ENCODE data around the gene UROC1. TPM values are rescaled to one million over a fixed set of nuclear protein-coding genes. Genes with fewer than 3 reads are reported as not detected.

UROC1 gene
- total RNA-seq, 1 experiment from 2014 or later, result not detected

DNA sequence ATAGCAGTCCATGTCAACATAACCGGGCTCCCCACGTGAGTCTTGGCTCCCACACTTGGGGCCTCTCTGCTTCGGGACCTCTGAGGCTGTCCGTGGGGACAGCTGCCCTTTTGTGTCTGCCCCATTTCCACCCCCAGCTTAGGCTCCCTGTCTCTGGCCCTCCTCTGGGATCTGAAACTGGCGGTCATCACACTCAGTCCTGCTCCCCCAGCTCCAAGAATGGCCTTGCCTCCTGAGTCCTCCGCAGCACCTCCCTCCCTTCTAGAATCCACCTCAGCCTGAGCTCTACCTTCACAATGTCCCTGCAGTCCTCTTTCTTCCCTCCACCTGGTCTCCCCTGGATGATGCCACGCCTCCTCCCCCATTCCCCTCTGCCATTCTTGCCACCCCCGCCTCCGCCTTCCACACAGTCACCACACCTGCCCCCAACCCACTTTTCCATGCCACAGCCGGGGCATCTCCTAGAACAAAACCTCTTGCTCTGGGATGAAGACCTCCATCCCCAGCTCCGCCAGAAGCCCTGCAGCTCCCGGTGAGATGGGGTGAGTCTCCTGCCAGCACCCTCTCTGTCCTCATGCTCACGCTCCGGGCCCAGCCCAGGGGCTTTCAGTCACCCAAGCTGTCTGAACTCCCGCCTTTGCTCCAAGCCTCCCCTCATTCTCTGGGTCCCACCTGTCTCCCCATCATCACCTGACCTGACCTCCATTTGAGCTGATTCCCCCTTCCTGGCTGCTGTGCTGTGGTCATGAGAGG lies 34.9 kb downstream of the UROC1 start:
- Histone ChIP-seq H3K23me2 (ENCODE audit: insufficient read length, low read depth, low read length, poor library complexity, severe bottlenecking) (no peaks in the 10 kb centered on the region), H3T11ph (ENCODE audit: low read length) (no peak overlapping the region), H4K91ac (ENCODE audit: insufficient read length, low read depth, low read length) (no peak overlapping the region), H2AFZ (ENCODE audit: low read length) (no peak overlapping the region), H3K4ac (ENCODE audit: low read depth, low read length) (no peak overlapping the region), H2BK15ac (ENCODE audit: low read depth, low read length) (no peak overlapping the region), H2AK5ac (ENCODE audit: insufficient read length, low read length) (no peak overlapping the region), H3K4me2 (ENCODE audit: insufficient read depth, insufficient read length, low read length) (no peak overlapping the region), H3K56ac (ENCODE audit: insufficient read length, low read depth, low read length) (no peak overlapping the region), H3K9me3 (ENCODE audit: control insufficient read depth, low read depth, low read length) (no peaks in the 10 kb centered on the region), H3K4me1 (ENCODE audit: insufficient read depth, low read length) (peaks cover 8% of the 10 kb centered on the region; the same call in 1 of the 2 replicates), H2BK120ac (ENCODE audit: low read depth, low read length, poor library complexity, severe bottlenecking) (no peak overlapping the region), H3K79me2 (ENCODE audit: insufficient read depth, low read length) (no peaks in the 10 kb centered on the region), H4K20me1 (ENCODE audit: control insufficient read depth, insufficient read depth, insufficient read length) (no peaks in the 10 kb centered on the region), H3K27me3 (ENCODE audit: insufficient read depth, low read length) (no peaks in the 10 kb centered on the region), H4K5ac (ENCODE audit: insufficient read length, low read depth, low read length) (no peak overlapping the region), H2BK20ac (ENCODE audit: low read depth, low read length, poor library complexity, severe bottlenecking) (no peak overlapping the region), H3K23ac (ENCODE audit: insufficient read length, low read depth, low read length) (no peak overlapping the region), H3K79me1 (ENCODE audit: insufficient read depth, low read depth, low read length, poor library complexity, severe bottlenecking) (no peaks in the 10 kb centered on the region), H3K27ac (ENCODE audit: insufficient read length, low read depth, low read length) (no peak overlapping the region), H3K9ac (ENCODE audit: extremely low read depth, insufficient read length, low read length) (no peak overlapping the region), H3K14ac (ENCODE audit: insufficient read depth, low read length) (no peak overlapping the region), H4K8ac (replicated peaks; ENCODE audit: insufficient read length, low read depth, low read length) (no peak overlapping the region), H3K18ac (ENCODE audit: insufficient read length, low read depth, low read length) (no peak overlapping the region), H2BK5ac (ENCODE audit: insufficient read length, low read length) (no peak overlapping the region), H2BK12ac (ENCODE audit: insufficient read length, low read depth, low read length) (no peak overlapping the region)
- 0 out of 5 replicates have a peak overlapping the region, but pooled peaks of 1 of the 2 experiments have one; percentile 32 for H3K4me3 Mint-ChIP-seq
- H3K27me3 Mint-ChIP-seq (ENCODE audit: low read depth), result peaks cover 5% of the 10 kb centered on the region
- H3K27ac Mint-ChIP-seq, result peak overlapping the region in 1 of 3 experiments; percentile 22; a peak in 2 of 7 replicates
- TF ChIP-seq, protein P1, sequence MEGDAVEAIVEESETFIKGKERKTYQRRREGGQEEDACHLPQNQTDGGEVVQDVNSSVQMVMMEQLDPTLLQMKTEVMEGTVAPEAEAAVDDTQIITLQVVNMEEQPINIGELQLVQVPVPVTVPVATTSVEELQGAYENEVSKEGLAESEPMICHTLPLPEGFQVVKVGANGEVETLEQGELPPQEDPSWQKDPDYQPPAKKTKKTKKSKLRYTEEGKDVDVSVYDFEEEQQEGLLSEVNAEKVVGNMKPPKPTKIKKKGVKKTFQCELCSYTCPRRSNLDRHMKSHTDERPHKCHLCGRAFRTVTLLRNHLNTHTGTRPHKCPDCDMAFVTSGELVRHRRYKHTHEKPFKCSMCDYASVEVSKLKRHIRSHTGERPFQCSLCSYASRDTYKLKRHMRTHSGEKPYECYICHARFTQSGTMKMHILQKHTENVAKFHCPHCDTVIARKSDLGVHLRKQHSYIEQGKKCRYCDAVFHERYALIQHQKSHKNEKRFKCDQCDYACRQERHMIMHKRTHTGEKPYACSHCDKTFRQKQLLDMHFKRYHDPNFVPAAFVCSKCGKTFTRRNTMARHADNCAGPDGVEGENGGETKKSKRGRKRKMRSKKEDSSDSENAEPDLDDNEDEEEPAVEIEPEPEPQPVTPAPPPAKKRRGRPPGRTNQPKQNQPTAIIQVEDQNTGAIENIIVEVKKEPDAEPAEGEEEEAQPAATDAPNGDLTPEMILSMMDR (conservative IDR thresholded peaks at IDR 0.05), result no peak
- peaks cover 29 to 36% of the 10 kb centered on the region in 2 experiments for H3K4me1 Mint-ChIP-seq
- no peaks in the 10 kb centered on the region; a peak in 2 of 5 replicates for H3K9me3 Mint-ChIP-seq
- no CpG with 5 or more reads among the region's 15 CpGs for WGBS (ENCODE audit: extremely low coverage, insufficient read length, low lambda C conversion rate)
- no peaks in the 10 kb centered on the region for H3K36me3 Mint-ChIP-seq (ENCODE audit: insufficient read depth in 1 of 3, low read depth in 3 of 3)
- no peak for DNase-seq
